ENCODE results near the gene KIF24.
A peak's percentile ranks its signal among the peaks of the same experiment; 100 is the strongest.

KIF24 gene, protein sequence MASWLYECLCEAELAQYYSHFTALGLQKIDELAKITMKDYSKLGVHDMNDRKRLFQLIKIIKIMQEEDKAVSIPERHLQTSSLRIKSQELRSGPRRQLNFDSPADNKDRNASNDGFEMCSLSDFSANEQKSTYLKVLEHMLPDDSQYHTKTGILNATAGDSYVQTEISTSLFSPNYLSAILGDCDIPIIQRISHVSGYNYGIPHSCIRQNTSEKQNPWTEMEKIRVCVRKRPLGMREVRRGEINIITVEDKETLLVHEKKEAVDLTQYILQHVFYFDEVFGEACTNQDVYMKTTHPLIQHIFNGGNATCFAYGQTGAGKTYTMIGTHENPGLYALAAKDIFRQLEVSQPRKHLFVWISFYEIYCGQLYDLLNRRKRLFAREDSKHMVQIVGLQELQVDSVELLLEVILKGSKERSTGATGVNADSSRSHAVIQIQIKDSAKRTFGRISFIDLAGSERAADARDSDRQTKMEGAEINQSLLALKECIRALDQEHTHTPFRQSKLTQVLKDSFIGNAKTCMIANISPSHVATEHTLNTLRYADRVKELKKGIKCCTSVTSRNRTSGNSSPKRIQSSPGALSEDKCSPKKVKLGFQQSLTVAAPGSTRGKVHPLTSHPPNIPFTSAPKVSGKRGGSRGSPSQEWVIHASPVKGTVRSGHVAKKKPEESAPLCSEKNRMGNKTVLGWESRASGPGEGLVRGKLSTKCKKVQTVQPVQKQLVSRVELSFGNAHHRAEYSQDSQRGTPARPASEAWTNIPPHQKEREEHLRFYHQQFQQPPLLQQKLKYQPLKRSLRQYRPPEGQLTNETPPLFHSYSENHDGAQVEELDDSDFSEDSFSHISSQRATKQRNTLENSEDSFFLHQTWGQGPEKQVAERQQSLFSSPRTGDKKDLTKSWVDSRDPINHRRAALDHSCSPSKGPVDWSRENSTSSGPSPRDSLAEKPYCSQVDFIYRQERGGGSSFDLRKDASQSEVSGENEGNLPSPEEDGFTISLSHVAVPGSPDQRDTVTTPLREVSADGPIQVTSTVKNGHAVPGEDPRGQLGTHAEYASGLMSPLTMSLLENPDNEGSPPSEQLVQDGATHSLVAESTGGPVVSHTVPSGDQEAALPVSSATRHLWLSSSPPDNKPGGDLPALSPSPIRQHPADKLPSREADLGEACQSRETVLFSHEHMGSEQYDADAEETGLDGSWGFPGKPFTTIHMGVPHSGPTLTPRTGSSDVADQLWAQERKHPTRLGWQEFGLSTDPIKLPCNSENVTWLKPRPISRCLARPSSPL (N-terminal part only)

GRCh38 chr9:34328987-34329832, at the start of gene KIF24, which contains the start of gene NUDT2:
Gene KIF24 (minus strand): TSS chr9:34329268. CDS start chr9:34311346, 17,922 bp downstream.
Gene NUDT2 (plus strand): TSS chr9:34329569. CDS start chr9:34339040, 9,471 bp downstream.
- Mint-ChIP-seq H3K27ac (peak within 1 kb of the TSS; percentile 97), H3K9me3 (no peaks in the 10 kb centered on the region), H3K4me3 (peak within 1 kb of the TSS; percentile 94), H3K4me1 (peaks cover 19% of the 10 kb centered on the region), H3K36me3 (no peaks in the 10 kb centered on the region), H3K27me3 (no peaks in the 10 kb centered on the region)
- DNase-seq (ENCODE audit: low spot score in 2 of 2), result peak; percentile 86 to 95
- ATAC-seq (ENCODE audit: low read depth), result peak; percentile 87

DNA sequence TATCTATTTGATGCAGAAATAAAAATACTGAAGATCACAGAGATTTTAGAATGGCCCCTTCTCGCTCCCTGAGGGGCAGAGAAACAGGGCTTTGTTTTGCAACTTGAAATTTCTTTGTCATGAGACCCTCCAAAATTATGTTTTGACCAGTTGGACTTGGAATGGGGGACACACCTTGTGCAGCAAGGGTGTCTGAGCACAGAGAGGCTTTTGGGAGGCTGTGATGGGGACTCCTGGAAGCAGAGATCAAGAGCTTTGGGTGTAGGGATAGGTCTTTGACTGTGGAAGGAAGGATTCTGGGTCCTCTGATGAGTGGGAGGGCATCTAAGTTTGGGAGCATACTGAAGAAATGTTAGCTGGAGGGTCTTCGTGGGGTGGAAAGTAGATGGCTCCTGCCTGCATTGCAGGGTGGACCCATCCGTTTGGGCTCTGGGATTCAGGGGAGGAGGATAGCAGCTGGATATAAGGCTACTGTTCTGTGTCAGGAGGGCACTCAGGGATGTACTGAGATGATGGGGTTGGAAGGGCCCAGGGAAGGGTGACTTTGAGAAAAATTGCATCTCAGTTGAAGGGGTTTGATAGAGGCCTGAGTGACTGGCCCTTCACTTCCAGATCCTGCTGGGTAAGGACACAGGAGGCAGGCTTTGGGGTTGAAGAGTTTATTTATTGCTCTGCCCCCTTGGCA, 49.5 kb upstream of the KIF24 start:
- DNase-seq (ENCODE audit: low spot score in 2 of 2) (no peak), ATAC-seq (ENCODE audit: low read depth) (no peak)
- no peaks in the 10 kb centered on the region for H3K9me3 Mint-ChIP-seq
- H3K27ac Mint-ChIP-seq, result peak overlapping the region; percentile 36
- H3K36me3 Mint-ChIP-seq, result no peaks in the 10 kb centered on the region
- no peaks in the 10 kb centered on the region for H3K27me3 Mint-ChIP-seq
- peaks cover 31% of the 10 kb centered on the region for H3K4me1 Mint-ChIP-seq
- peak overlapping the region; percentile 25 for H3K4me3 Mint-ChIP-seq

- Mint-ChIP-seq H3K9me3 (no peaks in the 10 kb centered on the region), H3K27me3 (no peaks in the 10 kb centered on the region), H3K4me1 (peaks cover 30% of the 10 kb centered on the region), H3K4me3 (peak overlapping the region; percentile 94), H3K27ac (no peak overlapping the region), H3K36me3 (no peaks in the 10 kb centered on the region)
- ATAC-seq (ENCODE audit: low read depth) (no peak), DNase-seq (ENCODE audit: low spot score in 2 of 2) (no peak)
Observed at GRCh38 chr9:34377404-34377746, 48.3 kb upstream of the KIF24 start.

- H3K27me3 Mint-ChIP-seq, result no peaks in the 10 kb centered on the region
- ATAC-seq (ENCODE audit: low read depth) (peak; percentile 75), DNase-seq (ENCODE audit: low spot score in 2 of 2) (peak; percentile 88 to 95)
- H3K4me1 Mint-ChIP-seq, result peaks cover 30% of the 10 kb centered on the region
- H3K4me3 Mint-ChIP-seq, result peak within 1 kb of the TSS; percentile 94
- no peaks in the 10 kb centered on the region for H3K9me3 Mint-ChIP-seq
- no peaks in the 10 kb centered on the region for H3K36me3 Mint-ChIP-seq
- H3K27ac Mint-ChIP-seq, result peak within 1 kb of the TSS; percentile 1
Observed at GRCh38 chr9:34376596-34377403, 47.7 kb upstream of the KIF24 start, which contains the start of gene MYORG. Gene MYORG (minus strand): TSS chr9:34376898. CDS start chr9:34372943, 3,955 bp downstream.

DNA sequence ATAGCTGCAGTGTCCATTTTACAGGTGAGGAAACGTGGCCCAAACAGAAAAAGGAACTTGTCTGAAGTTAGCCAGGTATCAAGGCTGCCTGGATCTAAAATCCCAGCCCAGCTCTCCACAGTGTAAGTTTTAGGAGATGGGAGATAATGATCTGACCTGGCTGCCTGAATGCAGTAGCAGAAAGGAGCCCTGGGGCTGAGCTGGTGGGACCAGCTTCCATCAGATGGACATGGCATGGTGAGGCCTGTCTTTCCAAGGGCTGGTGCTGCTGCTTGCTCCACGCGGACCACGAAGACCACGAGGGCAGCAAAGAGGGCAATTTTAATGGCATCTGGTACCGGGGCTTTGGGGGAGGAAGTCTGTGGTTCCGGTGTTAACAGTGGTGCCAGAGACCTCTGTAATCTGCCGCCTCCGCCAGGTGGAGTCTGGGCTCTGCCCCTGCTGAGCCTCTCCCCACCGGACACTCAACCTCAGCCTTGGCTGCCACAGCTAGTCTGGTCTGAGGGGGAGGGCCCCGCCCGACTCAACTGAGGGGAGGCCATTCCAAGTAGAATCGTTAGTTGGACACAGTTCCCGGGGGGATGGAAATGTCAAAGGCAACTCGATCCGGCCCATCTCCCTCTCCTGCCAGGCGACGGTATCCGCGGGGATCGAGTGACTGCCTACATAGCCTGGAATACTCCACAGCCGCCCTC, 47.0 kb upstream of the KIF24 start:
- Mint-ChIP-seq H3K9me3 (no peaks in the 10 kb centered on the region), H3K4me1 (peaks cover 25% of the 10 kb centered on the region), H3K36me3 (no peaks in the 10 kb centered on the region), H3K27me3 (no peaks in the 10 kb centered on the region), H3K4me3 (peak overlapping the region; percentile 94), H3K27ac (peak overlapping the region; percentile 1)
- ATAC-seq (ENCODE audit: low read depth) (peak; percentile 40), DNase-seq (ENCODE audit: low spot score in 2 of 2) (peak; percentile 46 to 62)

DNA sequence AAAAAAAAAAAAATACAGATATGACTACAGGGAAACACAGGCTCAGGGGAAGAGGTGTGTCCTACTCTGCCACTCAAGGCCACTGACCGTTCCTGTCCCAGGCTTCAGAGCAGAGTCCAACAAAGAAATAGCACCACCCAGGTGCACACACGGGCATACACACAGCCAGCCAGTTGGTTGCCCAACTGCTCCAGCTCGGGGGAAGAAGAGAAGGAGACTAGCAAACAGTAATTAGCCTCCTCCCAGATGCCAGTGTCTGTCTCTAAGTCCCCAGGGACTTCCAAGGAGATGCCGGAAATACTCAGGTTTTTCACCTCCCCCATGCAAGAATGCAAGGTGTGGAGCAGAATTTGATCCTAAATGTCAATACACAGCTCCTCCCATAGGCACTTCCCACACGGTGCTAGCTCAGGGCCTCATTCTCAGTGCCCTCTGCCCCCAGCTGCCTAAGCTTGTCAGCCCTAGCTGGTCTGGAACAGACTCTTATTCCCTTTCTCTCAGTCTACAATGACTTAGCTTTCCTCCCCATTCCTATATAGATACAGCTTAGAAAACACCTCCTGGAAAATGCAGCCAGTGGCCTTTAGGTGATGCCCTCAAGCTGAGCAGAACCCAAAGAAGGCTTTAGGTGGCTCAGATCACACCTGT, 46.0 kb upstream of the KIF24 start:
- ATAC-seq (ENCODE audit: low read depth), result no peak
- Mint-ChIP-seq H3K4me3 (no peak overlapping the region), H3K4me1 (peaks cover 20% of the 10 kb centered on the region), H3K9me3 (no peaks in the 10 kb centered on the region), H3K36me3 (no peaks in the 10 kb centered on the region), H3K27me3 (no peaks in the 10 kb centered on the region), H3K27ac (no peak overlapping the region)
- no peak for DNase-seq (ENCODE audit: low spot score in 2 of 2)

- ATAC-seq (ENCODE audit: low read depth), result no peak
- H3K9me3 Mint-ChIP-seq, result no peaks in the 10 kb centered on the region
- no peak overlapping the region for H3K27ac Mint-ChIP-seq
Observed at GRCh38 chr9:34374339-34374738, 45.3 kb upstream of the KIF24 start.

DNA sequence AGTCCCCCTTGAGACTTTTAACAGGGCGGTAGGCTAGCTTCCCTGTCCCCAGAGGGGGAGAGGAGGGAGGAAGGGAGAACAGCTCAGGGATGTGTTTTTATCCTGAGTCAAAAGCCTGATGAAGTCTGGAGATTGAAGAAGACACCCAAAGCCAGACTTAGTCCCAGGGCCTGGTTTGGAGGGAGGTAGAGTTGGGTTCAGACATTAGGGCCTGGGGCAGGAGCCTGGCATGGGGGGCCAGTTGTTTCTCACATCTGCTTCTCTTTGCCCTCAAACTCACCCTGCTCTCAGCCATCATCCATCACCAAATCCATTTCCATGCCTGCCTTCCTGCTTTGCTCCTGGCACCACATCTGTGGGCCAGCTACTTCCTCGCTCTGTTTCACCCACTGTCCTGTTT, 44.7 kb upstream of the KIF24 start:
- ATAC-seq (ENCODE audit: low read depth) (no peak), DNase-seq (ENCODE audit: low spot score in 2 of 2) (no peak)
- Mint-ChIP-seq H3K4me3 (no peak overlapping the region), H3K4me1 (peaks cover 11% of the 10 kb centered on the region), H3K9me3 (no peaks in the 10 kb centered on the region), H3K27ac (no peak overlapping the region), H3K27me3 (no peaks in the 10 kb centered on the region), H3K36me3 (peaks cover 2% of the 10 kb centered on the region)

More at GRCh38 chr9:34374339-34374738, 45.3 kb upstream of the KIF24 start:
- Mint-ChIP-seq H3K27me3 (no peaks in the 10 kb centered on the region), H3K36me3 (no peaks in the 10 kb centered on the region), H3K4me1 (peaks cover 14% of the 10 kb centered on the region), H3K4me3 (no peak overlapping the region)
- DNase-seq (ENCODE audit: low spot score in 2 of 2), result no peak

GRCh38 chr9:34372467-34373011, 43.5 kb upstream of the KIF24 start:
- Mint-ChIP-seq H3K4me3 (no peak overlapping the region), H3K9me3 (no peaks in the 10 kb centered on the region), H3K27me3 (no peaks in the 10 kb centered on the region), H3K27ac (no peak overlapping the region), H3K4me1 (peaks cover 7% of the 10 kb centered on the region), H3K36me3 (peaks cover 8% of the 10 kb centered on the region)
- DNase-seq (ENCODE audit: low spot score in 2 of 2) (no peak), ATAC-seq (ENCODE audit: low read depth) (no peak)

DNA sequence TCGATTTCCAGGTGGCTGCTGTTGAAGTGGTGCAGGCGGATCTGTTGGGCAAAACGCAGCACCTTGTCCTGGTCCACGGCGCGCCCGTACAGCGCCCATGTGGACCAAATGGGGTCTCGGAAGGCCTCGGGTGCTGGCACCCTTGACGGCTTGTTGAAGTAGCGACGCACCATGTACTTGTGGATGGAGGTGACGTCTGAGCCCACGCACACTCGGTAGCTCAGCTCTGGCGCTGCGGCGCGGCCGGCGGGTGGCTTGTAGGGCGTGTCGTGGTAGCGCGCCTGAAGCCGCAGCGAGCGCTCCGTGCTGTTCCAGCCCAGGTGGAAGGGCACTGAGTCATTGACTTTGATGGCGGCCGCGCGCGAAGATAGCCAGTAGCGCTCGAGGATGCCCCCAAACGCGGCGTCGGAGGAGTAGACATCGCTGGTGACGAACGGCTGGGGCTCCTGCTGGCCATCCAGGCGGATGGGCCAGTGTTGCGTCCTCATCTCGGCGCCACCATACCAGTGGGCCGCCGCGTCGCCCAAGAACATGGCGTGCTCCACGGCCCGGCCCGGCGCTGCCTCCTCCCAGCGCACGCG, 42.9 kb upstream of the KIF24 start:
- Mint-ChIP-seq H3K36me3 (peaks cover 10% of the 10 kb centered on the region), H3K27me3 (no peaks in the 10 kb centered on the region), H3K27ac (no peak overlapping the region), H3K4me3 (no peak overlapping the region), H3K4me1 (peaks cover 5% of the 10 kb centered on the region), H3K9me3 (peaks cover 1% of the 10 kb centered on the region)
- DNase-seq (ENCODE audit: low spot score in 2 of 2), result no peak
- ATAC-seq (ENCODE audit: low read depth), result no peak

Data from memory B cell (primary cell).